ENCODE data around the gene FRRS1.
A peak's percentile ranks its signal among the peaks of the same experiment; 100 is the strongest.
"Not testable (repeated sequence)": the region's sequence is repeated elsewhere in the genome, so short reads cannot be mapped to it uniquely, and the experiment has no call there.

Gene FRRS1

GRCh38 chr1:99766378-99766800 lies at the start of gene FRRS1:
TSS of gene FRRS1 (minus strand) at chr1:99766635. CDS start at chr1:99748768, 17,867 bp downstream.
- DNase-seq, result peak; percentile 64

- no peak for DNase-seq
Observed at GRCh38 chr1:99814373-99814900, 48.0 kb upstream of the FRRS1 start.

- DNase-seq, result no peak
Observed at GRCh38 chr1:99811747-99812146, 45.3 kb upstream of the FRRS1 start.

- no peak for DNase-seq
Observed at GRCh38 chr1:99811075-99811474, 44.6 kb upstream of the FRRS1 start.

GRCh38 chr1:99808391-99809115 lies 42.1 kb upstream of the FRRS1 start:
- DNase-seq, result peak; percentile 80

GRCh38 chr1:99806882-99807281 lies 40.4 kb upstream of the FRRS1 start:
- DNase-seq, result no peak

GRCh38 chr1:99801584-99801983 lies 35.1 kb upstream of the FRRS1 start:
- no peak for DNase-seq

GRCh38 chr1:99793861-99794260 lies 27.4 kb upstream of the FRRS1 start:
- DNase-seq, result not testable (repeated sequence)

- DNase-seq, result no peak
Observed at GRCh38 chr1:99789715-99790114, 23.3 kb upstream of the FRRS1 start.

GRCh38 chr1:99788896-99789295 lies 22.5 kb upstream of the FRRS1 start:
- no peak for DNase-seq

GRCh38 chr1:99786751-99787501 lies 20.5 kb upstream of the FRRS1 start:
- DNase-seq, result peak; percentile 15

- peak; percentile 40 for DNase-seq
Observed at GRCh38 chr1:99784809-99785255, 18.4 kb upstream of the FRRS1 start.

GRCh38 chr1:99784143-99784542 lies 17.7 kb upstream of the FRRS1 start:
- peak; percentile 5 for DNase-seq

- no peak for DNase-seq
Observed at GRCh38 chr1:99782920-99783319, 16.5 kb upstream of the FRRS1 start.

- DNase-seq, result no peak
Observed at GRCh38 chr1:99782397-99782796, 16.0 kb upstream of the FRRS1 start.

GRCh38 chr1:99781798-99782197 lies 15.4 kb upstream of the FRRS1 start:
- no peak for DNase-seq

GRCh38 chr1:99777752-99778151 lies 11.3 kb upstream of the FRRS1 start:
- no peak for DNase-seq

GRCh38 chr1:99776120-99776519 lies 9.7 kb upstream of the FRRS1 start:
- no peak for DNase-seq

GRCh38 chr1:99772809-99773208 lies 6.4 kb upstream of the FRRS1 start:
- DNase-seq, result no peak

GRCh38 chr1:99771513-99771918 lies 5.1 kb upstream of the FRRS1 start:
- DNase-seq, result no peak

- no peak for DNase-seq
Observed at GRCh38 chr1:99768524-99769245, 2.2 kb upstream of the FRRS1 start.

GRCh38 chr1:99768104-99768503 lies 1.7 kb upstream of the FRRS1 start:
- no peak for DNase-seq

- DNase-seq, result no peak
Observed at GRCh38 chr1:99764909-99765308, 1.5 kb downstream of the FRRS1 start.

Data from activated CD4-positive, alpha-beta T cell treated with anti-CD3 and anti-CD28 coated beads, Interleukin-2, amount 50 U/mL, for 16 hours (primary cell).